Esophagus (tissue), 2 donors: ENCODE results near the gene NAALADL1. TPM values are rescaled to one million over a fixed set of nuclear protein-coding genes. Genes with fewer than 3 reads are reported as not detected.

Experiments used
- H3K27ac ChIP-seq, 2 donors: one replicate each; pipeline ENCODE4 v1.5.1; 2013; ENCODE audit warnings: low read depth in 2 of 2, mild to moderate bottlenecking in 2 of 2, inconsistent platforms in 1 of 2, low read length in 1 of 2, moderate library complexity in 1 of 2
- H3K27me3 ChIP-seq, 2 donors: one replicate each; pipeline ENCODE4 v1.6.1; 2013; ENCODE audit warnings: low read length in 2 of 2, control low read depth in 1 of 2, mild to moderate bottlenecking in 1 of 2; ENCODE audit not compliant: insufficient read depth in 2 of 2, control insufficient read depth in 1 of 2
- H3K36me3 ChIP-seq, 2 donors: one replicate each; pipeline ENCODE4 v1.6.1; 2013; ENCODE audit warnings: low read length in 1 of 2; ENCODE audit not compliant: control insufficient read depth in 2 of 2, insufficient read depth in 2 of 2
- H3K4me1 ChIP-seq, 2 donors: one replicate each; pipeline ENCODE4 v1.6.1; 2013; ENCODE audit warnings: low read length in 1 of 2; ENCODE audit not compliant: control insufficient read depth in 2 of 2, insufficient read depth in 2 of 2
- H3K4me3 ChIP-seq, 2 donors: one replicate each; pipeline ENCODE4 v1.5.1; 2013; ENCODE audit warnings: low read length in 2 of 2, mild to moderate bottlenecking in 2 of 2, low read depth in 1 of 2, moderate library complexity in 1 of 2
- H3K9me3 ChIP-seq, 2 donors: one replicate each; pipeline ENCODE4 v1.6.1; 2013; ENCODE audit warnings: mild to moderate bottlenecking in 2 of 2, low read depth in 1 of 2, low read length in 1 of 2, moderate library complexity in 1 of 2; ENCODE audit not compliant: control insufficient read depth in 2 of 2, insufficient read depth in 1 of 2
- WGBS, 2 donors: extraction: QIAGEN DNeasy Blood & Tissue Kit; methylation state at CpG; one replicate each; pipeline ENCODE4 v1.1.7; 2013; 5-methylcytosine and 5-hydroxymethylcytosine counted together
- polyA plus RNA-seq, 2 donors: library from polyadenylated mRNA; stranded (reverse); fragments of 200-250 nt; gene quantifications; one replicate each; pipeline ENCODE4 v1.2.3, GENCODE V29; 2013
- donor health status: healthy with polysubstance abuse.
- donor health status: Bipolar disorder and iron deficiency.

The NAALADL1 gene
- polyA plus RNA-seq, 2 donors = 3.0 to 6.0 TPM

GRCh38 chr11:65057526-65057925, 827 bp downstream of the NAALADL1 start:
- Histone ChIP-seq H3K9me3 (no peaks in the 10 kb centered on the region), H3K36me3 (no peaks in the 10 kb centered on the region), H3K4me1 (peaks cover 2 to 9% of the 10 kb centered on the region in 2 donors), H3K4me3 (no peak overlapping the region), H3K27me3 (no peaks in the 10 kb centered on the region), H3K27ac (no peak overlapping the region)
- WGBS, 2 donors = 85 to 86% methylated on average over 7 of the region's 7 CpGs

GRCh38 chr11:65056999-65057398, 1.4 kb downstream of the NAALADL1 start:
- Histone ChIP-seq H3K36me3 (no peaks in the 10 kb centered on the region), H3K9me3 (no peaks in the 10 kb centered on the region), H3K4me3 (no peak overlapping the region), H3K4me1 (peaks cover 2 to 10% of the 10 kb centered on the region in 2 donors), H3K27ac (no peak overlapping the region), H3K27me3 (no peaks in the 10 kb centered on the region)
- 91 to 93% methylated on average over 6 of the region's 6 CpGs for WGBS, 2 donors

- no peak overlapping the region for H3K4me3 ChIP-seq
- no peaks in the 10 kb centered on the region for H3K9me3 ChIP-seq
- no peak overlapping the region for H3K27ac ChIP-seq
- WGBS, 2 donors = 72 to 84% methylated on average over 1 of the region's 1 CpG
- no peaks in the 10 kb centered on the region for H3K36me3 ChIP-seq
- H3K4me1 ChIP-seq = peaks cover 2 to 10% of the 10 kb centered on the region in 2 donors
- no peaks in the 10 kb centered on the region for H3K27me3 ChIP-seq
Measured at GRCh38 chr11:65055538-65055937, 2.8 kb downstream of the NAALADL1 start.

- Histone ChIP-seq H3K9me3 (no peaks in the 10 kb centered on the region), H3K36me3 (no peaks in the 10 kb centered on the region), H3K4me3 (no peak overlapping the region), H3K4me1 (peaks cover 2 to 8% of the 10 kb centered on the region in 2 donors), H3K27me3 (no peaks in the 10 kb centered on the region), H3K27ac (no peak overlapping the region)
- WGBS, 2 donors = 46 to 49% methylated on average over 8 of the region's 8 CpGs
Measured at GRCh38 chr11:65053827-65054508, 4.4 kb downstream of the NAALADL1 start.

- H3K27me3 ChIP-seq = no peaks in the 10 kb centered on the region
- WGBS, 2 donors = 82% methylated on average over 9 of the region's 9 CpGs
- no peak overlapping the region for H3K27ac ChIP-seq
- H3K4me1 ChIP-seq = peaks cover 2 to 12% of the 10 kb centered on the region in 2 donors
- no peaks in the 10 kb centered on the region for H3K36me3 ChIP-seq
- H3K9me3 ChIP-seq = no peaks in the 10 kb centered on the region
- no peak overlapping the region for H3K4me3 ChIP-seq
Measured at GRCh38 chr11:65051398-65051858, 6.9 kb downstream of the NAALADL1 start.

- peak overlapping the region; percentile 8 to 39 for H3K27ac ChIP-seq
- peaks cover 0 to 11% of the 10 kb centered on the region in 2 donors for H3K36me3 ChIP-seq
- H3K4me1 ChIP-seq = peaks cover under 1 to 9% of the 10 kb centered on the region in 2 donors
- peak overlapping the region; percentile 32 to 40 for H3K4me3 ChIP-seq
- no peaks in the 10 kb centered on the region for H3K27me3 ChIP-seq
- 17 to 26% methylated on average over 51 to 56 of the region's 56 CpGs for WGBS, 2 donors
- H3K9me3 ChIP-seq = no peaks in the 10 kb centered on the region
Measured at GRCh38 chr11:65047581-65048422, 10.6 kb downstream of the NAALADL1 start.

- Histone ChIP-seq H3K9me3 (no peaks in the 10 kb centered on the region), H3K27me3 (no peaks in the 10 kb centered on the region), H3K36me3 (peaks cover 0 to 11% of the 10 kb centered on the region in 2 donors), H3K27ac (no peak overlapping the region), H3K4me1 (peaks cover 0 to 5% of the 10 kb centered on the region in 2 donors), H3K4me3 (no peak overlapping the region)
- WGBS, 2 donors = 85 to 87% methylated on average over 7 of the region's 7 CpGs
Measured at GRCh38 chr11:65045728-65046127, 12.6 kb downstream of the NAALADL1 start.

- peaks cover 0 to 5% of the 10 kb centered on the region in 2 donors for H3K4me1 ChIP-seq
- no peak overlapping the region for H3K4me3 ChIP-seq
- WGBS, 2 donors = 89 to 93% methylated on average over 5 of the region's 5 CpGs
- H3K9me3 ChIP-seq = no peaks in the 10 kb centered on the region
- H3K27ac ChIP-seq = no peak overlapping the region
- no peaks in the 10 kb centered on the region for H3K27me3 ChIP-seq
- peaks cover 0 to 11% of the 10 kb centered on the region in 2 donors for H3K36me3 ChIP-seq
Measured at GRCh38 chr11:65045061-65045460, 13.3 kb downstream of the NAALADL1 start.

- no peak overlapping the region for H3K27ac ChIP-seq
- H3K4me1 ChIP-seq = peaks cover 0 to 5% of the 10 kb centered on the region in 2 donors
- 84 to 85% methylated on average over 23 of the region's 23 CpGs for WGBS, 2 donors
- H3K4me3 ChIP-seq = no peak overlapping the region
- H3K27me3 ChIP-seq = no peaks in the 10 kb centered on the region
- peaks cover 0 to 14% of the 10 kb centered on the region in 2 donors for H3K36me3 ChIP-seq
- H3K9me3 ChIP-seq = no peaks in the 10 kb centered on the region
Measured at GRCh38 chr11:65043881-65044501, 14.4 kb downstream of the NAALADL1 start.
